ENCODE results near the gene ENTR1. TPM values are rescaled to one million over a fixed set of nuclear protein-coding genes. Genes with fewer than 3 reads are reported as not detected.

The ENTR1 gene
- total RNA-seq, 4 donors from 2014 or later = 37.4 to 93.0 (median 49.7) TPM

DNA sequence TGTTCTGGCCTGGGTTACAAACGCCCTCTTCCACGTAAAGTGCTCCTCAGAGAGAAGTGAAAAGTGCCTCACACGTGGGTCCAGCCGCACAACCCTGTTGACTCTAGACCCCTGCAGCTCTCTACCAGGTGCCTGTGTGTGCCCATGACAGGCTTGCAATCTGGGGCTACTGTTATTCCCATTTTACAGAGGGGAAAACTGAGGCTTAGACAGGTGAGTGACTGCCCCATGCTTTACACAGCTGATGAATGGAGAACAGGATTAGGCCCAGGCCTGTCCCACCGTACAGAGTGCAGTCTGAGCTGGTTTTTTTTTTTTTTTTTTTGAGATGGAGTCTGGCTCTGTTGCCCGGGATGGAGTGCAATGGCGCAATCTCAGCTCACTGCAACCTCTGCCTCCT lies 35.4 kb upstream of the ENTR1 start:
- H3K36me3 ChIP-seq = peaks cover 100% of the 10 kb centered on the region
- WGBS = 87% methylated on average over 7 of the region's 7 CpGs
- no peaks in the 10 kb centered on the region for H3K27me3 ChIP-seq
- H3K4me1 ChIP-seq = no peaks in the 10 kb centered on the region
- H3K4me3 ChIP-seq = no peak overlapping the region
- DNase-seq (ENCODE audit: low spot score in 2 of 2) = no peak
- no peak overlapping the region for H3K27ac ChIP-seq
- TF ChIP-seq POLR2AphosphoS5 (IDR thresholded peaks at IDR 0.05) (no peak), POLR2A (IDR thresholded peaks at IDR 0.05) (no peak), EP300 (IDR thresholded peaks at IDR 0.05) (no peak)
- TF ChIP-seq, protein P1, sequence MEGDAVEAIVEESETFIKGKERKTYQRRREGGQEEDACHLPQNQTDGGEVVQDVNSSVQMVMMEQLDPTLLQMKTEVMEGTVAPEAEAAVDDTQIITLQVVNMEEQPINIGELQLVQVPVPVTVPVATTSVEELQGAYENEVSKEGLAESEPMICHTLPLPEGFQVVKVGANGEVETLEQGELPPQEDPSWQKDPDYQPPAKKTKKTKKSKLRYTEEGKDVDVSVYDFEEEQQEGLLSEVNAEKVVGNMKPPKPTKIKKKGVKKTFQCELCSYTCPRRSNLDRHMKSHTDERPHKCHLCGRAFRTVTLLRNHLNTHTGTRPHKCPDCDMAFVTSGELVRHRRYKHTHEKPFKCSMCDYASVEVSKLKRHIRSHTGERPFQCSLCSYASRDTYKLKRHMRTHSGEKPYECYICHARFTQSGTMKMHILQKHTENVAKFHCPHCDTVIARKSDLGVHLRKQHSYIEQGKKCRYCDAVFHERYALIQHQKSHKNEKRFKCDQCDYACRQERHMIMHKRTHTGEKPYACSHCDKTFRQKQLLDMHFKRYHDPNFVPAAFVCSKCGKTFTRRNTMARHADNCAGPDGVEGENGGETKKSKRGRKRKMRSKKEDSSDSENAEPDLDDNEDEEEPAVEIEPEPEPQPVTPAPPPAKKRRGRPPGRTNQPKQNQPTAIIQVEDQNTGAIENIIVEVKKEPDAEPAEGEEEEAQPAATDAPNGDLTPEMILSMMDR (IDR thresholded peaks at IDR 0.05) = no peak
- H3K9me3 ChIP-seq = no peaks in the 10 kb centered on the region

GRCh38 chr9:136444102-136444501 lies 33.7 kb upstream of the ENTR1 start:
- WGBS = 87% methylated on average over 20 of the region's 20 CpGs
- H3K27ac ChIP-seq = no peak overlapping the region
- H3K36me3 ChIP-seq = peaks cover 84% of the 10 kb centered on the region
- H3K27me3 ChIP-seq = no peaks in the 10 kb centered on the region
- no peak overlapping the region for H3K4me3 ChIP-seq
- peaks cover 9% of the 10 kb centered on the region for H3K4me1 ChIP-seq
- no peaks in the 10 kb centered on the region for H3K9me3 ChIP-seq
- no peak for TF ChIP-seq POLR2AphosphoS5 (IDR thresholded peaks at IDR 0.05)
- TF ChIP-seq POLR2A (IDR thresholded peaks at IDR 0.05) = no peak
- TF ChIP-seq, protein P1 (IDR thresholded peaks at IDR 0.05) = no peak
- TF ChIP-seq EP300 (IDR thresholded peaks at IDR 0.05) = no peak
- no peak for DNase-seq (ENCODE audit: low spot score in 2 of 2)

DNA sequence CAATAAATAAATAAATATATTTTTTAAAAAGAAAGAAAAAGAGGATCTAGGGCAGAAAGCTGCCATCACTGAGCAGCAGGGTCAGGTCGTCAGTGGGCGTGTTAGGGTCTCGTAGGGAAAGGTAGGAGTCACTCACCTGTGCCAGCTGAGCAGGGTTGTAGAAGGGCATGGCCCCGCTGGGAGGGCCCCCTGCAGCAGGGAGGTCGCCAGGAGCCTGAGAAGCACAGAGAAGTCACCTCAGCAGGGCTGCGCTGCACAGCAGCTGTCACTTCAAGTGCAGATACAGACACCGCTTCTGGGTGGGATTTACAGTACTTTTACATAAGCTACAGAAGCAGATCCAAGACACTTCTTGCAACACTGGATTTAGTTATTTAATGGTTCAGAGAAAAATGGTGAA lies 33.3 kb upstream of the ENTR1 start:
- TF ChIP-seq EP300 (IDR thresholded peaks at IDR 0.05) (no peak), POLR2A (IDR thresholded peaks at IDR 0.05) (no peak)
- Histone ChIP-seq H3K4me1 (peaks cover 11% of the 10 kb centered on the region), H3K9me3 (no peaks in the 10 kb centered on the region), H3K36me3 (peaks cover 80% of the 10 kb centered on the region), H3K27ac (no peak overlapping the region), H3K27me3 (no peaks in the 10 kb centered on the region), H3K4me3 (no peak overlapping the region)
- DNase-seq (ENCODE audit: low spot score in 2 of 2) = no peak
- 87% methylated on average over 7 of the region's 7 CpGs for WGBS

DNA sequence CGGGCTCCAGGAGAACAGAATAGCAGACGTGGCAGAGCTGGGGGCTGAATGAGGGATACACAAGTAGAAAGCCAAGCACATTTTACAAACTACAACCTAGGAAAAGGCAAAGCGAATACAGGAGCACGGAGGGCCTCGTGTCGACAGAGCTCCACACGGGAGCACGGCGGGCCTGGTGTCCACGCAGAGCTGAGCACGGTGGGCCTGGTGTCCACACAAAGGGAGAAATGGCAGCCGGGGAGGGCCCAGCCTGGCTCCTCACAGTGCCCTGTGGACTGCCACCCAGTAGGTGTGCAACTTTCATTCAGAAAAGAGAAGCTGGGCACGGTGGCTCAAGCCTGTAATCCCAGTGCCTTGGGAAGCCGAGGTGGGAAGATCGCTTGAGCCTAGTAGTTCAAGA lies 32.7 kb upstream of the ENTR1 start:
- Histone ChIP-seq H3K27me3 (no peaks in the 10 kb centered on the region), H3K9me3 (no peaks in the 10 kb centered on the region), H3K36me3 (peaks cover 74% of the 10 kb centered on the region), H3K4me1 (peaks cover 17% of the 10 kb centered on the region), H3K4me3 (no peak overlapping the region), H3K27ac (no peak overlapping the region)
- TF ChIP-seq POLR2AphosphoS5 (IDR thresholded peaks at IDR 0.05) (no peak), EP300 (IDR thresholded peaks at IDR 0.05) (no peak), POLR2A (IDR thresholded peaks at IDR 0.05) (no peak)
- TF ChIP-seq, protein P1 (IDR thresholded peaks at IDR 0.05) = no peak
- 93% methylated on average over 15 of the region's 15 CpGs for WGBS
- no peak for DNase-seq (ENCODE audit: low spot score in 2 of 2)

DNA sequence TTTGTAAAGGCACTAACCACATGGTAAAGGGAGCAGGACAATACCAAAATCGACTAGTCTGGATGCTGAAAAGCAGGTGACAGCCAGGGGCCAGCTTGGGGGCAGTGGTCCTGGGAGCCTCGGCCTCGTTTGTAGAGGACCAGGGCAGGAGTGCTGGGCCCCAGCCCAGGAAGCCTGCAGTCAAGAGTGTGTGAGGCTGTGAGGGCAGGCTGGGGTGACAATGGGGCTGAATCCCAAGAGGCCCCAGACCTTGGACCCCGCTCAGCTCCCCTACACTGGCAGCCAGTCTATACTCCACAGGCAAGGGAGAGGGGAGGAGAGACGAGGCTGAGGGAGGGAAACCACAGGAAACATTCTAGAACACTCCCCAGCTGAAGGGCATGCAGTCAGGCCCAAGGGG lies 31.9 kb upstream of the ENTR1 start:
- TF ChIP-seq POLR2A (IDR thresholded peaks at IDR 0.05) (no peak), EP300 (IDR thresholded peaks at IDR 0.05) (no peak), POLR2AphosphoS5 (IDR thresholded peaks at IDR 0.05) (no peak)
- TF ChIP-seq, protein P1 (IDR thresholded peaks at IDR 0.05) = no peak
- H3K27me3 ChIP-seq = no peaks in the 10 kb centered on the region
- WGBS = 86% methylated on average over 5 of the region's 5 CpGs
- peaks cover 65% of the 10 kb centered on the region for H3K36me3 ChIP-seq
- H3K27ac ChIP-seq = no peak overlapping the region
- H3K9me3 ChIP-seq = no peaks in the 10 kb centered on the region
- DNase-seq (ENCODE audit: low spot score in 2 of 2) = no peak
- H3K4me1 ChIP-seq = peaks cover 25% of the 10 kb centered on the region
- no peak overlapping the region for H3K4me3 ChIP-seq

DNA sequence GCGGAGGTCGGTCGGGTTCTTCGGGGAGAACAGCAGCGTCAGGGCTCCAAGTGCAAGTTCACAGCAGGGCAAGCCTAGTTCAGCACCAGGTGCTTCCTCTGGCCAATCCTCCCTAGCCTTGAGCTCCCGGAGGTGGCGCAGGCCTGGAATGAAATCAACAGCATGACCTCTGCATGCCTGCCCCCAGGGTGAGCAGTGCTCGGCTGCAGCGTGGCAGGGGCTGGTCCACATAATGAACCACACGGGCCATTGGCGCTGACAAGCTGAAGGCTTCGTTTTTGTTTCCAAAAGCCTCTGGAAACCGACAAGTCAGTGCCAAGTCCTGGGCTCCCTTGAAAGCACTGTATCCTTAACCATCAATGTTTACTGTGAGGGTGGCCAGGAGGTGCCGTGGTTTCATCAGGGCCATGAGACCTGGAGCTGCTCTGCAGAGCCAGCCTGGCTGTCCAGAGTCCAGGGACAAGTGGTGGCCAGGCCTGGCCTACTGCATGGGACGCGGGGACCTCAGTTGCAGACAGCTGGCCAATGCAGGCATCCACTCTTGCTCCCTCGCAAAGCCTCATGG lies 31.3 kb upstream of the ENTR1 start:
- Histone ChIP-seq H3K27ac (no peak overlapping the region), H3K4me1 (peaks cover 30% of the 10 kb centered on the region), H3K9me3 (no peaks in the 10 kb centered on the region), H3K27me3 (no peaks in the 10 kb centered on the region), H3K4me3 (no peak overlapping the region), H3K36me3 (peaks cover 60% of the 10 kb centered on the region)
- no peak for TF ChIP-seq POLR2AphosphoS5 (IDR thresholded peaks at IDR 0.05)
- no peak for TF ChIP-seq POLR2A (IDR thresholded peaks at IDR 0.05)
- TF ChIP-seq EP300 (IDR thresholded peaks at IDR 0.05) = no peak
- DNase-seq (ENCODE audit: low spot score in 2 of 2) = no peak
- 78% methylated on average over 13 of the region's 17 CpGs for WGBS
